ENCODE results near the gene VPS25. TPM values are rescaled to one million over a fixed set of nuclear protein-coding genes. Genes with fewer than 3 reads are reported as not detected.
"Not testable (repeated sequence)": the region's sequence is repeated elsewhere in the genome, so short reads cannot be mapped to it uniquely, and the experiment has no call there.

Gene VPS25
- total RNA-seq, 2 experiments from 2014 or later = 57.5 to 58.6 TPM

DNA sequence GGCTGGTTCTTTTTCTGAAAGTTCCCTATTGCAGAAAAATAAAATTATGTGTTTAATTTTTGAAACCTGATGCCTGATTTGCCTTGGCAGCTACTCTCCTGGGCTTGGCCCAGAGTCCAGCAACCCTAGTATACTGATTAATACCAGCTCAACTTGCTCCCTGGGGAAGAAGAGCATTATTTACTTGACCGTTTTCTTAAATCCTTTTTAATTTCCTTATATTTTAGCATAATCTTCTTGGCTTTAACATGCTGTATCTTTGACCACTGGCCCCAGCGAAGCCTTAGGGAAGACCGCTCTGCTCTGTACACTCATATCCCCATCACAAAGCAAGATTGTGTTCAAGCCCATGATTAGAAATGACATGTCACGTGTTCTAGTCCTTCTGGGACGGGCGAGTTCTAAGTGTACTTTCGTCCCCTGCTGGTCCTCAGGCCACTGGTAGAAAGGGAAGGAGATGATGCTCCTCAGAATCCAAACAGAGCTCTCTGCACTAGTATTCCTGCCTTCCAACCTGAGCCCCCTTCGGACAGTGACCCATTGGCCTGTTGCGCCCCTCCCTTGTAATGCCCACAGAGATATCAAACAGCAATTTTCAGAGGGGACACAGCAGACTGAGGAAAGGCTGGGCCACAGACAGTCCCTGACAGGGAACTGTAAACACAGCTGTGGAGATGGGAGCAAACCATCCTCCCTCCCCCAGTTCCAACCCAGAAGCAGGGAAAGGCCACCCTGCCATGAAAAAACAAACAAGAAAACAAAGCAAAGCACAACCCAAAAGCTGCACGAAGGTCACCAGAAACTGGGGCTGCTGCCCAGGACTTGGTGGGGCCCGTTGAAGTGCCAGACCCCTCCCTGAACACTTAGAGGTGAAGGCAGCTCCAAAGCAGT lies 24.1 kb upstream of the VPS25 start:
- Mint-ChIP-seq H3K9me3 (no peaks in the 10 kb centered on the region), H3K4me3 (no peak overlapping the region), H3K4me1 (ENCODE audit: low read depth) (peaks cover 7% of the 10 kb centered on the region), H3K27ac (no peak overlapping the region), H3K27me3 (peaks cover 11% of the 10 kb centered on the region), H3K36me3 (peaks cover 2% of the 10 kb centered on the region)
- DNase-seq = no peak
- POLR2A ChIA-PET = no interaction called here
- intact Hi-C loops (cut with micrococcal nuclease) = no loop called here
- CTCF ChIA-PET = interaction anchor here (1.6 to 7.6 kb wide), 2 partner anchors 13 to 171 kb away, joined by 4 to 41 read pairs; partner anchors contain the start of genes PSMC3IP and RAMP2

DNA sequence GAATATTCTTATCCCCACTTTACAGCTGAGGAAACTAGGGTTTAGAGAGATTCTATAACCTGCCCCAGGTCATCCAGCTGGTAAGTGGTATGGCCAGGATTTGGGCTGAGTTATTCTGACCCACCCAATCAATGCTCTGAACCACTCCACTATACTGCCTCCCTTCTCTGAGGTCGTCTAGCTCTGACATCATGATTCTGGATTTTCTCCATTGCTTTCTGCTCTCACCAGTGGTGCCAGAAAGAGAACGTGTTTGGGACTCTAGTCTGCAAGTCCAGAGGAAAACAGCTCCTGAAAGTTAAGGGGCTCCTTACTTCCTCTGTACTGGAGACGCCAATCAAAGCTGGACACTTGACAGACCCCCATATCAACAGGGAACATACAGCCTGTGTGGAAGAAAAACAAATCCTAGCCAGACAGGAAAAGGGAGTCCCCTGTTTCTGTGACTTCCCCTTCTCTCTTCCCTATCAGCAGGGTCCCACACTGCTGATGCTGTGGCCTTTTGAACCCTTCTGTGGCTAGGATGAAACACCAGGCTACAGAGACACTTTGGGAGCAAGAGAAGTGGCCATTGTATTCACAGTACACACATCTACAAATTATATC lies 22.4 kb upstream of the VPS25 start:
- intact Hi-C loops (cut with micrococcal nuclease) = no loop called here
- H3K27me3 Mint-ChIP-seq = peaks cover 14% of the 10 kb centered on the region
- H3K4me1 Mint-ChIP-seq (ENCODE audit: low read depth) = no peaks in the 10 kb centered on the region
- no peak overlapping the region for H3K4me3 Mint-ChIP-seq
- no peak for DNase-seq
- ChIA-PET POLR2A (no interaction called here), CTCF (interaction anchor here (1.7 to 7.6 kb wide), 2 partner anchors 11 to 31 kb away, joined by 5 to 41 read pairs; partner anchors contain the start of gene RAMP2)
- H3K27ac Mint-ChIP-seq = no peak overlapping the region
- H3K9me3 Mint-ChIP-seq = no peaks in the 10 kb centered on the region
- no peaks in the 10 kb centered on the region for H3K36me3 Mint-ChIP-seq

GRCh38 chr17:42751628-42752027 lies 21.6 kb upstream of the VPS25 start:
- intact Hi-C loops (cut with micrococcal nuclease) = no loop called here
- POLR2A ChIA-PET = no interaction called here
- H3K4me1 Mint-ChIP-seq (ENCODE audit: low read depth) = no peaks in the 10 kb centered on the region
- no peaks in the 10 kb centered on the region for H3K36me3 Mint-ChIP-seq
- CTCF ChIA-PET = interaction anchor here (7.6 kb wide), 1 partner anchor 11 kb away, joined by 41 read pairs; the partner anchor contains the start of gene RAMP2
- no peaks in the 10 kb centered on the region for H3K9me3 Mint-ChIP-seq
- no peak overlapping the region for H3K4me3 Mint-ChIP-seq
- H3K27me3 Mint-ChIP-seq = peaks cover 16% of the 10 kb centered on the region
- no peak for DNase-seq
- no peak overlapping the region for H3K27ac Mint-ChIP-seq

- intact Hi-C loops (cut with micrococcal nuclease) = no loop called here
- H3K4me1 Mint-ChIP-seq (ENCODE audit: low read depth) = no peaks in the 10 kb centered on the region
- peaks cover 18% of the 10 kb centered on the region for H3K27me3 Mint-ChIP-seq
- no peaks in the 10 kb centered on the region for H3K36me3 Mint-ChIP-seq
- no peak for DNase-seq
- H3K27ac Mint-ChIP-seq = no peak overlapping the region
- H3K9me3 Mint-ChIP-seq = no peaks in the 10 kb centered on the region
- POLR2A ChIA-PET = no interaction called here
- CTCF ChIA-PET = interaction anchor here (1.0 to 1.9 kb wide), 2 partner anchors 9 to 70 kb away, joined by 3 to 6 read pairs; no protein-coding TSS in a partner anchor
- H3K4me3 Mint-ChIP-seq = no peak overlapping the region
Measured at GRCh38 chr17:42754782-42755181, 18.5 kb upstream of the VPS25 start.

DNA sequence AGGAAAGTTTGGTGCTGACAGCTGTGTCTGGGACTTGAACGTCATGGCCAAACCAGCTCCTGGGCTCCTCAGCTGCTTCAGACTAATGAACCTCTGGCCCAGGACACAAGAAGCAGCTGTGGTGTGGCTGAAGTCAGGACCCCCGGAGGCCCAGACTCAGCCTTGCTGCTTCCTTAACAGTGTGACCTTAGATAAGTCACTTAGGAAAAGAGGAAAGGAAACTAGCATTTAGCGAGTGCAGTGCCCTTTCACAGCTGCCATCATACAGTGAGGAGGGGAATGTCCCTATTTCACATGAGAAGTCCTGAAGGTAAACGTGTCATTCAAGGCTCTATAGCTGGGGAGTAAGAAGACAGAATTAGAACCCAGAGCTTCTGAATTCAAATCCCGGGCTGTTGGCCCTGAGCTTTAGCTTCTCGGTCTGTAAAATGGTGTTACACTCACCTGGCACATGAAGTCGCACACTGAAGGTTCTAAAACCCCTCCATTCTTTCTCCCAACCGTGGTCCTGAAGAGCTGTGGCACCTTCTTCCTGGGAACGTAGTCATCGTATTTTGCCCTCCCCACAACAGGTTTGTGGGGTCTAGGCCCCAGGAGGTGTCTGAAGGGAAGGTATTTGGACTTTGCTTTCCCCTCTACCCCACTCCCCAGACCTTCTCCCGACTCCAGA lies 13.1 kb upstream of the VPS25 start:
- Mint-ChIP-seq H3K27ac (no peak overlapping the region), H3K4me3 (no peak overlapping the region), H3K36me3 (no peaks in the 10 kb centered on the region), H3K4me1 (ENCODE audit: low read depth) (peaks cover 5% of the 10 kb centered on the region), H3K9me3 (no peaks in the 10 kb centered on the region), H3K27me3 (peaks cover 45% of the 10 kb centered on the region)
- no peak for DNase-seq
- POLR2A ChIA-PET = interaction anchor here (2.1 kb wide), 1 partner anchor 13 kb away, joined by 6 read pairs; the partner anchor contains the start of gene VPS25
- intact Hi-C loops (cut with micrococcal nuclease) = loop anchor here (5.0 kb wide), 1 partner anchor 53 kb away; no protein-coding TSS in a partner anchor
- CTCF ChIA-PET = interaction anchor here (1.1 to 5.6 kb wide), 9 partner anchors 11 to 182 kb away, joined by 3 to 90 read pairs (median 5); partner anchors contain the start of genes BECN1, PSMC3IP, RETREG3 and TUBG1

- CTCF ChIA-PET = interaction anchor here (1.1 to 5.6 kb wide), 10 partner anchors 12 to 213 kb away, joined by 3 to 90 read pairs (median 5); partner anchors contain the start of genes BECN1, PSMC3IP, RETREG3 and TUBG1
- intact Hi-C loops (cut with micrococcal nuclease) = loop anchor here (5.0 kb wide), 1 partner anchor 54 kb away; no protein-coding TSS in a partner anchor
- POLR2A ChIA-PET = interaction anchor here (2.1 kb wide), 1 partner anchor 12 kb away, joined by 6 read pairs; the partner anchor contains the start of gene VPS25
- Mint-ChIP-seq H3K27me3 (peaks cover 49% of the 10 kb centered on the region), H3K9me3 (no peaks in the 10 kb centered on the region), H3K36me3 (no peaks in the 10 kb centered on the region), H3K4me1 (ENCODE audit: low read depth) (peaks cover 5% of the 10 kb centered on the region), H3K4me3 (no peak within 1 kb of the TSS), H3K27ac (no peak within 1 kb of the TSS)
- DNase-seq = no peak
Measured at GRCh38 chr17:42760652-42761581, 12.3 kb upstream of the VPS25 start, which contains the start of gene RAMP2. Gene RAMP2 (plus strand): TSS chr17:42761227. CDS start chr17:42761262, 35 bp downstream.

DNA sequence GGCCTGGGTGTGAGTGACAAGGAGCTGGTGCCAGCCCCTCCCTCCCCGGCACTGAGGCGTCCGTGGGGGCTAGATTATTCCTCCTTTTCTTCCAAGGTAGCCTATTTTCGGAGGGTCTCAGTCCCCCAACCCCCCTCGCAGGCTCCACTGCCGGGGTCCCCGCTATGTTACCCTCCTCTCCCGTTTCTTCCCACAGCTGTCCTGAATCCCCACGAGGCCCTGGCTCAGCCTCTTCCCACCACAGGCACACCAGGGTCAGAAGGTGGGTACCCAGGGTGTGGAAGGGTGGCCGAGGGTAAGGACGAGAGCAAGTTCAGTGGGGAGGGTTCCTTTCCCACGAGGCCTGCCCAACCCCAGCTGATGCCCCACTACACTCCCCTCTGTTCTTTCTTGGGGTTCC lies 11.6 kb upstream of the VPS25 start:
- peaks cover 45% of the 10 kb centered on the region for H3K27me3 Mint-ChIP-seq
- POLR2A ChIA-PET = no interaction called here
- no peak for DNase-seq
- no peak overlapping the region for H3K4me3 Mint-ChIP-seq
- H3K9me3 Mint-ChIP-seq = no peaks in the 10 kb centered on the region
- peaks cover 5% of the 10 kb centered on the region for H3K4me1 Mint-ChIP-seq (ENCODE audit: low read depth)
- intact Hi-C loops (cut with micrococcal nuclease) = loop anchor here (5.0 kb wide), 1 partner anchor 54 kb away; no protein-coding TSS in a partner anchor
- no peaks in the 10 kb centered on the region for H3K36me3 Mint-ChIP-seq
- no peak overlapping the region for H3K27ac Mint-ChIP-seq
- CTCF ChIA-PET = interaction anchor here (1.5 to 5.6 kb wide), 4 partner anchors 12 to 213 kb away, joined by 3 to 90 read pairs (median 42); partner anchors contain the start of genes PSMC3IP and VPS25

- ChIA-PET POLR2A (no interaction called here), CTCF (interaction anchor here (1.4 kb wide), 1 partner anchor 188 kb away, joined by 5 read pairs; no protein-coding TSS in a partner anchor)
- Mint-ChIP-seq H3K9me3 (no peaks in the 10 kb centered on the region), H3K4me3 (no peak overlapping the region), H3K27me3 (peaks cover 31% of the 10 kb centered on the region), H3K27ac (no peak overlapping the region), H3K4me1 (ENCODE audit: low read depth) (peaks cover 2% of the 10 kb centered on the region), H3K36me3 (no peaks in the 10 kb centered on the region)
- intact Hi-C loops (cut with micrococcal nuclease) = no loop called here
- DNase-seq = no peak
Measured at GRCh38 chr17:42766124-42766523, 7.1 kb upstream of the VPS25 start.

DNA sequence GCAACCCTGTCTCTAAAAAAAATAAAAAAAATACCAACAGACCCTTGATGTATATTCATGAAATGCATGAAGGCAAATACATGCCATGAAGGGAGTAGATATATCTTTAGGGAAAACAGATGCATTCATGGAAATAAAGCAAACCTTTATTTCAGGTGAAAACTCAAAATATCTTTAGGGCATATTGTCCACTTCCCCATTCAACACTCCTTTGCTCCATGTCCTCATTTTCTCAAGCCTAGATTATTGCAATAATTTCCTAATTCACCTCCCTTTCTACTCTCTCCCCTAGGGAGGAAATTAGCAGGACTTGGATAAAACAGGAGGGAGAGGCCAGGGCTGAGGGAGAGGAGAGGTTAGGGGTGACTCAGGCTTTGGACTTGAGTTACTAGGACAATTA lies 5.7 kb upstream of the VPS25 start:
- H3K4me1 Mint-ChIP-seq (ENCODE audit: low read depth) = peaks cover 4% of the 10 kb centered on the region
- H3K9me3 Mint-ChIP-seq = no peaks in the 10 kb centered on the region
- POLR2A ChIA-PET = no interaction called here
- H3K27ac Mint-ChIP-seq = no peak overlapping the region
- H3K27me3 Mint-ChIP-seq = peaks cover 19% of the 10 kb centered on the region
- no peaks in the 10 kb centered on the region for H3K36me3 Mint-ChIP-seq
- H3K4me3 Mint-ChIP-seq = no peak overlapping the region
- CTCF ChIA-PET = no interaction called here
- intact Hi-C loops (cut with micrococcal nuclease) = no loop called here
- DNase-seq = no peak

GRCh38 chr17:42768006-42768405 lies 5.2 kb upstream of the VPS25 start:
- H3K36me3 Mint-ChIP-seq; intact Hi-C loops (cut with micrococcal nuclease); H3K27ac Mint-ChIP-seq; DNase-seq; H3K4me3 Mint-ChIP-seq; H3K9me3 Mint-ChIP-seq; H3K4me1 Mint-ChIP-seq (ENCODE audit: low read depth); CTCF ChIA-PET; POLR2A ChIA-PET: not testable (repeated sequence)
- H3K27me3 Mint-ChIP-seq = peaks cover 15% of the 10 kb centered on the region

DNA sequence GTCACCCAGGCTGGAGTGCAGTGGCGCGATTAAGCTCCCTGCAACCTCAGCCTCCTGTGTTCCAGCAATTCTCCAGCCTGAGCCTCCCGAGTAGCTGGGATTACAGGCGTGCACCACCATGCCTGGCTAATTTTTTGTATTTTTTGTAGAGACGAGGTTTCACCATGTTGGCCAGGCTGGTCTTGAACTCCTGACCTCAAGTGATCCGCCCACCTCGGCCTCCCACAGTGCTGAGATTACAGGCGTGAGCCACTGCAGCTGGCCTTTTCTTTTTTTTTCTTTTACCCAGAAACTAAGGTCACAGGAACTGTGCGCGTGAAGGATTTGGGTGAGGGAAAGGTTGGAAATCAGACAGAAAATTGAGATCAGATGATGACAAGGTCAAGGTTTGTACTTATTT lies 3.3 kb upstream of the VPS25 start:
- H3K27ac Mint-ChIP-seq; DNase-seq; CTCF ChIA-PET; intact Hi-C loops (cut with micrococcal nuclease); H3K4me3 Mint-ChIP-seq; H3K27me3 Mint-ChIP-seq; H3K9me3 Mint-ChIP-seq; H3K36me3 Mint-ChIP-seq: not testable (repeated sequence)
- H3K4me1 Mint-ChIP-seq (ENCODE audit: low read depth) = peaks cover 22% of the 10 kb centered on the region
- POLR2A ChIA-PET = interaction anchor here (0.6 kb wide), 1 partner anchor 66 kb away, joined by 3 read pairs; no protein-coding TSS in a partner anchor
